HepG2 (cell line): ENCODE results near the gene PKP4.

ENCODE experiments used
- ARHGAP35 ChIP-seq: sonication (generic); formaldehyde crosslinking; IDR thresholded peaks from 2 replicates; pipeline ENCODE4 v1.9.0; 2022; ENCODE audit warnings: mild to moderate bottlenecking, inconsistent platforms, moderate library complexity, missing genetic modification reagents, borderline replicate concordance
- CTCF ChIP-seq: sonication (generic); formaldehyde crosslinking; IDR thresholded peaks from 2 replicates; pipeline ENCODE4 v1.5.0; 2020; ENCODE audit warnings: mild to moderate bottlenecking, missing genetic modification reagents, moderate library complexity
- ELF1 ChIP-seq: sonication (generic); formaldehyde crosslinking; IDR thresholded peaks from 2 replicates; pipeline ENCODE4 v1.4.0; 2020; ENCODE audit warnings: missing genetic modification reagents
- PBX3 ChIP-seq: sonication (generic); formaldehyde crosslinking; IDR thresholded peaks from 2 replicates; pipeline ENCODE4 v1.8.1; 2023; ENCODE audit warnings: missing genetic modification reagents, inconsistent platforms, borderline replicate concordance
- SIN3A ChIP-seq: IDR thresholded peaks from 2 replicates; pipeline ENCODE4 v1.6.1; 2011; ENCODE audit warnings: low read depth, mild to moderate bottlenecking, control low read depth, low read length, borderline replicate concordance
- SP1 ChIP-seq, 2 experiments: fragments of 450-650 bp in 1 of 2; sonication (generic) in 1 of 2; formaldehyde crosslinking in 1 of 2; IDR thresholded peaks; 2 replicates each; pipeline versions ENCODE4 v1.4.0 to v1.6.1; 2016 to 2020; ENCODE audit warnings: missing genetic modification reagents in 1 of 2
- ZBTB14 ChIP-seq: sonication (generic); formaldehyde crosslinking; IDR thresholded peaks from 2 replicates; pipeline ENCODE4 v1.4.0; 2020; ENCODE audit warnings: missing genetic modification reagents
- ZNF660 ChIP-seq: sonication (generic); formaldehyde crosslinking; IDR thresholded peaks from 2 replicates; pipeline ENCODE4 v1.5.1; 2020; ENCODE audit warnings: mild to moderate bottlenecking, low read depth, missing genetic modification reagents, borderline replicate concordance

GRCh38 chr2:158413581-158413980, 43.2 kb upstream of the PKP4 start:
- TF ChIP-seq ARHGAP35 (CRISPR knock-in tag): no peak
- TF ChIP-seq SIN3A: no peak
- TF ChIP-seq SP1 (IDR thresholded peaks at IDR 0.05): no peak
- TF ChIP-seq SP1 (CRISPR knock-in tag; IDR thresholded peaks at IDR 0.05): no peak
- no peak for TF ChIP-seq ZBTB14 (CRISPR knock-in tag)
- no peak for TF ChIP-seq CTCF (CRISPR knock-in tag)
- no peak for TF ChIP-seq PBX3 (CRISPR knock-in tag)
- no peak for TF ChIP-seq ZNF660
- TF ChIP-seq ELF1: no peak
